ENCODE data around the gene LUC7L3.
"Not testable (repeated sequence)": the region's sequence is repeated elsewhere in the genome, so short reads cannot be mapped to it uniquely, and the experiment has no call there.

Gene LUC7L3

DNA sequence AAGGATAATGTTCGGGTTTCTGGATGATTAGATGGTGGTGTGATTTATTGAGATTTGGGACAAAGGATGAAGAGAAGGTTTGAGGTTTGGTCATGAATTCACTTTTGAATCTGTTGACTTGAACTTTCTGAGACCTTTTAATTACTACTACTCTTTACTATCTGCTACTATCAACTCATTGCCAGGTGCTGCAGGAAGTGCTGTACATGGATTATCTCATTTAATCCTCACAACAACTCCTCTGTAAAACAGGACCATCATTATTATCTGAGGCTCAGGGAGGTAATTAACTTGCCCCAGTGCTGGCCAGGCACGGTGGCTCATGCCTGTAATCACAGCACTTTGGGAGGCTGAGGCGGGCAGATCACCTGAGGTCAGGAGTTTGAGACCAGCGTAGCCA is 8.8 kb upstream of the LUC7L3 start:
- DNase-seq = no peak

DNA sequence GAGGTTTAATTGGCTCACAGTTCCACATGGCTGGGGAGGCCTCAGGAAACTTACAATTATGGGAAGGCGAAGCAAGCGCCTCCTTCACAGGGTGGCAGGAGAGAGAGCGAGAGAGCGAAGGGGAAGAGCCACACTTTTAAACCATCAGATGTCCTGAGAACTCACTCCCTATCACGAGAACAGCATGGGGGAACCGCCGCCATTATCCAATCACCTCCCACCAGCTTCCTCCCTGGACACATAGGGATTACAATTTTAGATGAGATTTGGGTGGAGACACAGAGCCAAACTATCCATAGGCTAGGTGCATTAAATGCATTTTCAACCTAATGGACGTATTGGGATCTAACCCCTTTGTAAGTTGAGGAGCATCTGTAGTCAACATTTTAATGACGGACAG is 6.8 kb upstream of the LUC7L3 start:
- DNase-seq = no peak

DNA sequence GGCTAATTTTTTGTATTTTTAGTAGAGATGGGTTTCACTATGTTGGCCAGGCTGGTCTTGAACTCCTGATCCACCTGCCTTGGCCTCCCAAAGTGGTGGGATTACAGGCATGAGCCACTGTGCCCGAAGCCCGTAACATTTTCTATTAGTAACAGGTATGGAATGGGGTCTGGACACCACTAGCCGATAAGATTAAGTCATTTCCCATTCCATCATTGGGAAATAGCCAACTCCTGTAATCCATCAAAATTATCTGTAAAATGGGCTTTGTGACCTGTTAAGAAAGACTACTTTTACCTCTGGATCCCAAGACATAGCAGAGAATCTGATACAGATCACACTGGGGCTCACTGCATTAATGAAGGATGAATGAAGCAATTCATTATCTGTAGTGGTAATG is 3.9 kb upstream of the LUC7L3 start:
- DNase-seq = peak; percentile 39

- DNase-seq = no peak
These were observed 756 bp downstream of the LUC7L3 start for GRCh38 chr17:50719924-50720794.

DNA sequence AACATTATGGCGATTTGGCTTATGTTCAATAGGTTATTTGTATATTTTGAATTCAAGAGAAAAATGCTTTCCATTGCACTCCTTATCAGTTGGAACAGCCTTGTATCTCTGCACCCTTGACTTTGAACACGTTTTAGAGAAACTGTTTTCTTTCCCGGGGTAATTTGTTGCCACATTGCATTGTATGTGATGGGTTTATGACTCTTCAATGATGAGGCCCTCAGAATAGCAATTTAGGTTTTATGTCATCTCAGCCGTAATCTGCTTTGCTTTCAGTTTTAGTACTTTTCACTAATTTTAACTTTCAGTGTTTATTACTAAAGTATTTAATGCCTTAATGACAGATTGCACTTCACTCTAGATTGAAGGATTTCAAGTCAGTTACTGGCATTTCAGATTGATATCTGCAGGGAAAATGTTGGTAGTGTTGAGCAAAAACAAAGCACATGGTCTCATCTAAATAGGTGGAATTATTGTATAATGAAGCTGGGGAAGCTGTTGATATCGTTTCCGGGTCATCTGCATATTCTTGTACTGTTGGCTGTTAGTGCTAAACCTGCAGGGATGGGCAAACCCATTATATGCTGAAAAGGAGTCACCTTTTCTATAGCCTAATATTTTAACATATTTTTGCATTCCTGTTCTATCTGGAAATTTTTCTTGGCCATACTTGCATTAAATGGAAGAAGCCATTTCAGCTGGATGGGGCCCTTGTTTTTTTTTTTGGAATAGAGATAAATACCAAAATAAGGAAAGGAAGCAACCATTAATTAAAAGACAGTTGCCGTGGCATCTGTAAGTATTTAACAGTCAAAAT is 2.0 kb downstream of the LUC7L3 start:
- DNase-seq = no peak

DNA sequence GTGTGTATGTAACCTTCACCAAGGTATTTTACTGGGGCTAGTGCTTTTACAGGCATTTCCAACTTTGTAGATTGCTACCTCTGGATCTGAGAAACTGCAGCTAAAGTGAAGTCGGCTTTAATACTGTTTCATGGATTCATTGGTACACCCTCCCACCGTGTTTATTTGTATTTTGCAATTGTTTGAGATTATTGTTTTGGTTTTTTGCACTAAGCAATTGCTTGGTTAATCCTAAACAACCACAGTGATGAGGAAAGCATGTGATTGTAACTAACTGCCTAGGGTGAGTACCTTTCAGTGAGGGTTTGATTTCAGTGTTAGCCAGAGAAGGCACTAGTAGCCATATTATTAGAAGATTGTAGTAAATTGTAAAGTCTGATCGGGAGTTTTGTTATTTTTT is 3.3 kb downstream of the LUC7L3 start:
- no peak for DNase-seq

DNA sequence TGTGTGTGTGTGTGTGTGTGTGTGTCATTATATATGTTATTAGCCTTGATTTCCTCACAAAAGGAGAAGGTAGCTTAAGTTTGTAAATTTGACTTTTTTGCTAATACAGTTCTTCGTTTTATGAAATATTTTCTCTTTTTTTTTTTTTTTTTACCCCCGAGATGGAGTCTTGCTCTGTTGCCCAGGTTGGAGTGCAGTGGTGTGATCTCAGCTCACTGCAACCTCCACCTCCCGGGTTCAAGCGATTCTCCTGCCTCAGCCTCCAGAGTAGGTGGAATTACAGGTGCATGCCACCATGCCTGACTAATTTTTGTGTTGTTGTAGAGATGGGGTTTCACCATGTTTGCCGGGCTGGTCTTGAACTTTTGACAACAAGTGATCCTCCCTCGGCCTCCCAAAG is 5.2 kb downstream of the LUC7L3 start:
- not testable (repeated sequence) for DNase-seq

- no peak for DNase-seq
These were observed 6.6 kb downstream of the LUC7L3 start for GRCh38 chr17:50725769-50726655.

DNA sequence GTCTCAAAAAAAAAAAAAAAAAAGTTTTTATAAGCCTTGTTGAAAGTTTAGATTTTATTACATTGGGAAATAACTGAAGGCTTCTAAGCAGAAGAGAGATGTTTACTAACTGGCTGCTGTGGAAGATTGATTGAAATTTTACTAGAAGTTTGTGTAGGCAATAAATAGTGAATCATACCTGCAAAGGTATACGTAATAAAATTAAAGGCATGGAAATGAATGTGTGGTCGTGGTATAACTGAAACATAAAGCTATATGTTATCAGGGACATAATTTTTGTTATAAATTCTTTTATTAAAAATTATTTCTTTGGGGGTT is 8.7 kb downstream of the LUC7L3 start:
- no peak for DNase-seq

- DNase-seq = no peak
These were observed 9.7 kb downstream of the LUC7L3 start for GRCh38 chr17:50728881-50729765.

GRCh38 chr17:50731575-50732460 is 12.4 kb downstream of the LUC7L3 start:
- DNase-seq = no peak

DNA sequence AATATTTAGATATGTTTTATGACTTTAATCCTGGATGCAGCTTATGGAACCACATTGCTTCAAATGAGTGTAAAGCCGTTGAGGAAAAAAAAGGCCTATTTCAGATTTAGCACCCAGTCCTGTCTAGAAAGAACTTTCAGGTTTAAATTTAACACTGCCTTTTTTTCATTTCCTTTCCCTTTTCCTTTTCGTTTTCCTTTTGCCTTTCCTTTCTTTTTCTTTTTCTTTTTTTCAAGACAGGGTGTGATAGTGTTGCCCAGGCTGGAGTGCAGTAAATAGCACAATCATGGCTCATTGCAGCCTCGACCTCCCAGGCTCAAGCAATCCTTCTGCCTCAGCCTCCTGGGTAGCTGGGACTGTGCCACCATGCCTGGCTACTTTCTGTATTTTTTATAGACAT is 15.9 kb downstream of the LUC7L3 start:
- DNase-seq = no peak

- no peak for DNase-seq
These were observed 17.8 kb downstream of the LUC7L3 start for GRCh38 chr17:50737118-50737698.

GRCh38 chr17:50739098-50739497 is 19.7 kb downstream of the LUC7L3 start:
- no peak for DNase-seq

DNA sequence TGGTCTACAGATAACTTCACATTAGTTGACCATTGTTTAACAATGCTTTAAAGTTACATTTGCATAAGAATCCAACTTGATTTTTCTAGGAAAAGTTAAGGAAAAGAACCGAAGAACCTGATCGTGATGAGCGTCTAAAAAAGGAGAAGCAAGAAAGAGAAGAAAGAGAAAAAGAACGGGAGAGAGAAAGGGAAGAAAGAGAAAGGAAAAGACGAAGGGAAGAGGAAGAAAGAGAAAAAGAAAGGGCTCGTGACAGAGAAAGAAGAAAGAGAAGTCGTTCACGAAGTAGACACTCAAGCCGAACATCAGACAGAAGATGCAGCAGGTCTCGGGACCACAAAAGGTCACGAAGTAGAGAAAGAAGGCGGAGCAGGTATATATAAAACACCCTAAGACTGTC is 26.2 kb downstream of the LUC7L3 start:
- DNase-seq = no peak

DNA sequence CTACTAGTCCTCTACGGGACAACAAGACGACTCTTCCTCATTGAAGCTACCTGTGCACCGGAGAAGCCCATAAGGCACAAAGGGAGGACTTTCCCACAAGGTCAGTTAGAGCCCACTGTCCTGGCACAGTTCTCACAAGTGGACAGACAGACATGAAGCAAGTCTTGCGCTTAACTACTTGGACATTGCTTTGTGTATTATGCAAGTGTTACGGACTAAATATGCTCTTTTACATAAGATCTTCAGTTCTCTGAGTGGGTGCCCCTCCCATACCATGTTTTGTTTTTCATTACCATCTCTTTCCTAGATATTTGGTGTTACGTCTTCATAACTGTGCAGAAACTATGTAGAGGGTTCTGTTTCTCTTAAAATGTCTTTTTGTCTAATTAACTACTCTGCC is 29.8 kb downstream of the LUC7L3 start:
- no peak for DNase-seq

DNA sequence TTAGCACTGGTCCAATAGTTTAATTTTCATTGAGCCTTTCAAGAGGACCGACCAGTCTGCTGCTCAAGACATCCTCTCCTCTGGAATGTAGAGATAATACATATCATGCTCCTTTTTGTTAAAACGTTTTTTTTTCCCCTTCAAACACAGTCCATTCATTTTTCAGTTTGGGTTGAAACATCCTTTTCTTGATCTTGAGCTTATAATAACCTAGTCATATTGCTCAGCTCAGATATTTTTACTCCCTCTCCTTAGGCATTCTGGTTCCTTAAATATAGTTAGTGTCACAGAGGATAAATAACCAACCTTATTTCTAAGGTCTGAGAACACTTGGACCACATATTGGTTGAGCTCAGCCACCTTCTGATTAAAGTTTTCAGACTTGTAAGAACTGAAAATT is 35.1 kb downstream of the LUC7L3 start:
- no peak for DNase-seq

DNA sequence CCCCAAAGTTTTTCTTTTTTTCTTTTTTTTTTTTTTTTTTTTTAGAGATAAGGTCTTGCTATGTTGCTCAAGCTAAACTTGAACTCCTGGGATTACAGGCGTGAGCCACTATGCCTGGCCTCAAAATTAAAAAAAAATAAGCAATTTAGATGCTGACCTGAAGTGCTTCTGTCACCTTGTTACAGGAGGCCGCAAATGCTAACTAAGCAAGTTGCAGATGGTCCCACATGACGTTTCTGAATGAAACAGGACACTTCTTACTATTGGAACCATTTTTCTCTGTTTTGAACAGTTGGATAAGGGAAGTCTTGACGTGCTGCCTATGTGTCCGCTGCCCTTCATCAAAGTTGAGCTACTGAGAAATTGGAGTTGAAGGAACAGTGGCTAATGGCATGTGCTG is 39.1 kb downstream of the LUC7L3 start:
- no peak for DNase-seq

DNA sequence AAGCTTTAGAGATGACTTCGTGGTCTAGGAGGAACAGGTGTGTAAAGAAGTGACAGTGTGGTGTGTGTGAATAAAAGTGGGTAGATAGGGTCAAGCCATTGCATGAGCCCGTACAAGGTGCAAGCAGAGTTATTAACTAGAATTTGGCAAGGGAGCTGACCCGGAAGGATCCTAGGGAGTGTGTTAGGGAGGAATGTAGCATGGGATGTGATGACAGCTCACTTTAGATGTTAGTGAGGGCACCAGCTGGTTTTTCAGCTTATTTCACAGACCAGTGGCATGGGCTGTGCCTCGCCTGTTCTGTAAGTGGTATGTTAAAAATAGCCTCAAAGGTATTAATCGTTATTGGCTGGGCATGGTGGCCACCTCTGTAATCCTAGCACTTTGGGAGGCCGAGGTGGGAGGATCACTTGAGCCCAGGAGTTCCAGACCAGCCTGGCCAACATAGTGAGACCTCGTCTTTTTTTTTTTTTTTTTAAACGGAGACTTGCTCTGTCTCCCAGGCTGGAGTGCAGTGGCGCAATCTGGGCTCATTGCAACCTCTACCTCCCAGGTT is 39.7 kb downstream of the LUC7L3 start:
- DNase-seq = no peak

DNA sequence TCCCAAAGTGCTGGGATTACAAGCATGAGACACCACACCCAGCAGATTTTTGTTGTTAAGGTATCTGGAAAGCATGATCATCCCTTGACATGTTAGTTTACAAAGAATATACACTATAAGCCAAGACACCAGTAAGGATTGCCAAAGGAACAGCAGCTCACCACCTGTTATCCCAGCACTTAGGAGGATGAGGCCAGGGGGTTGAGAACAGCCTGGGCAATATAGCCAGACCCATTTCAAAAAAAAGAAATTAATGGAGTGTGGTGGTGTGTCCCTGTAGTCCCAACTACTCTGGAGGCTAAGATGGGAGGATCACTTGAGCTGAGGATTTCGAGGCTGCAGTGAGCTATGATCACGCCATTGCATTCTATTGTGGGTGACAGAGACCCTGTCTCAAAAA is 42.8 kb downstream of the LUC7L3 start:
- DNase-seq = no peak
